B cell (primary cell): Measurements from ENCODE around the gene PAM16. TPM values are rescaled to one million over a fixed set of nuclear protein-coding genes. Genes with fewer than 3 reads are reported as not detected.

Experiments
- ATAC-seq: fragments of 200-7000 bp; cut with Tn5 transposase; one replicate; pipeline ENCODE4 v1.10.0; 2021; ENCODE audit warnings: low read depth, mild to moderate bottlenecking, moderate number of reproducible peaks, moderate library complexity
- CTCF ChIA-PET: fragments of 350-600 bp; sonication (Branson Sonifier 250); formaldehyde crosslinking; loops from one replicate; lab custom pipeline; 2021; ENCODE audit warnings: antibody characterized with exemption, inconsistent platforms; lab: Charles Lee
- POLR2A ChIA-PET: fragments of 350-600 bp; sonication (Branson Sonifier 250); formaldehyde crosslinking; loops from one replicate; lab custom pipeline; 2021; ENCODE audit warnings: antibody characterized with exemption; lab: Charles Lee
- DNase-seq: peaks from one replicate; pipeline ENCODE4 v3.0.0; 2013
- H2AFZ ChIP-seq: 2 replicates; pipeline ENCODE4 v1.6.1; 2012; ENCODE audit warnings: mild to moderate bottlenecking, low read depth, low read length; ENCODE audit not compliant: insufficient read depth, poor library complexity, severe bottlenecking
- H3K27ac ChIP-seq, 2 donors: 1 replicate in 1 of 2; 2 replicates in 1 of 2; pipeline ENCODE4 v1.5.1; 2012 to 2013; ENCODE audit warnings: low read length in 2 of 2, mild to moderate bottlenecking in 2 of 2, moderate library complexity in 1 of 2
- H3K27me3 ChIP-seq, 4 experiments: fragments of 200-600 bp in 1 of 4; sonication (generic) in 1 of 4; replicated peaks in 1 of 4; 1 replicate in 2 of 4; 2 replicates in 2 of 4; pipeline versions ENCODE4 v1.6.1 to v1.7.0; 2013 to 2016; ENCODE audit warnings: low read length in 3 of 4, mild to moderate bottlenecking in 2 of 4, mixed read lengths in 1 of 4, moderate library complexity in 1 of 4; ENCODE audit not compliant: insufficient read depth in 4 of 4, control insufficient read depth in 3 of 4; ENCODE audit errors: control extremely low read depth in 1 of 4
- H3K36me3 ChIP-seq, 2 experiments: replicated peaks in 1 of 2; 1 replicate in 1 of 2; 2 replicates in 1 of 2; pipeline versions ENCODE4 v1.6.1 to v1.7.1; 2013; ENCODE audit warnings: low read length in 1 of 2; ENCODE audit not compliant: insufficient read depth in 2 of 2, control insufficient read depth in 1 of 2; ENCODE audit errors: control extremely low read depth in 1 of 2, extremely low read depth in 1 of 2
- H3K4me1 ChIP-seq, 2 donors: fragments of 200-600 bp in 1 of 2; sonication (generic) in 1 of 2; 1 replicate in 1 of 2; 2 replicates in 1 of 2; pipeline versions ENCODE4 v1.5.1 to v1.6.1; 2013 to 2017; ENCODE audit warnings: low read length in 2 of 2; ENCODE audit not compliant: control insufficient read depth in 2 of 2, insufficient read depth in 2 of 2
- H3K4me2 ChIP-seq: replicated peaks from 2 replicates; pipeline ENCODE3; 2012; ENCODE audit warnings: mild to moderate bottlenecking, low read depth, low read length; ENCODE audit not compliant: poor library complexity, severe bottlenecking
- H3K4me3 ChIP-seq, 5 experiments: fragments of 200-600 bp in 1 of 5; sonication (generic) in 1 of 5; 1 replicate in 3 of 5; 2 replicates in 2 of 5; pipeline versions ENCODE4 v1.5.1 to v1.7.0; 2011 to 2016; ENCODE audit warnings: low read length in 4 of 5, mild to moderate bottlenecking in 4 of 5, low read depth in 2 of 5, control low read depth in 1 of 5, moderate library complexity in 1 of 5; ENCODE audit not compliant: insufficient read depth in 1 of 5; ENCODE audit errors: control extremely low read depth in 1 of 5, extremely low read depth in 1 of 5
- H3K79me2 ChIP-seq: fragments of 200-600 bp; sonication (generic); one replicate; pipeline ENCODE4 v1.6.0; 2016; ENCODE audit warnings: low read length; ENCODE audit not compliant: control insufficient read depth, insufficient read depth
- H3K9ac ChIP-seq: fragments of 200-600 bp; sonication (generic); 2 replicates; pipeline ENCODE4 v1.6.1; 2017; ENCODE audit warnings: mild to moderate bottlenecking, low read length, moderate library complexity
- H3K9me3 ChIP-seq, 3 donors: one replicate each; pipeline versions ENCODE4 v1.6.1 to v1.7.1; 2013; ENCODE audit warnings: low read length in 2 of 3; ENCODE audit not compliant: control insufficient read depth in 2 of 3, insufficient read depth in 1 of 3; ENCODE audit errors: control extremely low read depth in 1 of 3
- H4K20me1 ChIP-seq: 2 replicates; pipeline ENCODE4 v1.6.0; 2012; ENCODE audit warnings: mild to moderate bottlenecking, low read length; ENCODE audit not compliant: insufficient read depth, control insufficient read depth, poor library complexity, severe bottlenecking
- H3K27ac Mint-ChIP-seq: one replicate; pipeline ENCODE4 v1.8.0; 2021; ENCODE audit warnings: mixed read lengths
- H3K27me3 Mint-ChIP-seq: one replicate; pipeline ENCODE4 v1.8.0; 2021; ENCODE audit warnings: mixed read lengths
- H3K4me1 Mint-ChIP-seq: one replicate; pipeline ENCODE4 v1.8.0; 2021; ENCODE audit warnings: mixed read lengths
- H3K4me3 Mint-ChIP-seq: one replicate; pipeline ENCODE4 v1.8.0; 2021; ENCODE audit warnings: mixed read lengths
- H3K9me3 Mint-ChIP-seq: one replicate; pipeline ENCODE4 v1.8.0; 2022; ENCODE audit warnings: mixed read lengths; ENCODE audit not compliant: insufficient read depth
- EZH2 ChIP-seq: IDR thresholded peaks from 2 replicates; pipeline ENCODE4 v1.6.1; 2012; ENCODE audit warnings: borderline replicate concordance, low read depth, mild to moderate bottlenecking, moderate library complexity, low read length; ENCODE audit not compliant: insufficient read depth, poor library complexity, severe bottlenecking
- WGBS: methylation state at CpG from one replicate; pipeline ENCODE4 v1.1.5; 2013; ENCODE audit warnings: missing lambda C conversion rate; ENCODE audit not compliant: insufficient coverage; 5-methylcytosine and 5-hydroxymethylcytosine counted together
- intact Hi-C: fragments of 100-400 bp; cut with micrococcal nuclease; formaldehyde crosslinking; loops from one replicate; pipeline ENCODE4 v1.10.0; 2022
- polyA plus RNA-seq: library from polyadenylated mRNA; depleted of rRNA; stranded (reverse); fragments of >200 nt; gene quantifications from 2 replicates; pipeline ENCODE4 v1.2.3, GENCODE V29; 2012
- total RNA-seq, 2 donors: library from RNA; stranded (reverse); fragments of 120-200 nt in 1 of 2; gene quantifications; 1 replicate in 1 of 2; 2 replicates in 1 of 2; pipeline versions ENCODE4 v1.2.3 to v1.2.4, GENCODE V29; 2013 to 2022
- TF ChIP-seq, protein P1 (sequence below): fragments of 200-600 bp; IDR thresholded peaks from one replicate; pipeline ENCODE4 v1.8.0; 2022; ENCODE audit warnings: antibody characterized with exemption, mild to moderate bottlenecking

PAM16 gene
- total and polyA plus RNA-seq, 2 donors (not counting 1 experiment from before 2014, with no cell fraction given) = 57.3 to 64.1 TPM

DNA sequence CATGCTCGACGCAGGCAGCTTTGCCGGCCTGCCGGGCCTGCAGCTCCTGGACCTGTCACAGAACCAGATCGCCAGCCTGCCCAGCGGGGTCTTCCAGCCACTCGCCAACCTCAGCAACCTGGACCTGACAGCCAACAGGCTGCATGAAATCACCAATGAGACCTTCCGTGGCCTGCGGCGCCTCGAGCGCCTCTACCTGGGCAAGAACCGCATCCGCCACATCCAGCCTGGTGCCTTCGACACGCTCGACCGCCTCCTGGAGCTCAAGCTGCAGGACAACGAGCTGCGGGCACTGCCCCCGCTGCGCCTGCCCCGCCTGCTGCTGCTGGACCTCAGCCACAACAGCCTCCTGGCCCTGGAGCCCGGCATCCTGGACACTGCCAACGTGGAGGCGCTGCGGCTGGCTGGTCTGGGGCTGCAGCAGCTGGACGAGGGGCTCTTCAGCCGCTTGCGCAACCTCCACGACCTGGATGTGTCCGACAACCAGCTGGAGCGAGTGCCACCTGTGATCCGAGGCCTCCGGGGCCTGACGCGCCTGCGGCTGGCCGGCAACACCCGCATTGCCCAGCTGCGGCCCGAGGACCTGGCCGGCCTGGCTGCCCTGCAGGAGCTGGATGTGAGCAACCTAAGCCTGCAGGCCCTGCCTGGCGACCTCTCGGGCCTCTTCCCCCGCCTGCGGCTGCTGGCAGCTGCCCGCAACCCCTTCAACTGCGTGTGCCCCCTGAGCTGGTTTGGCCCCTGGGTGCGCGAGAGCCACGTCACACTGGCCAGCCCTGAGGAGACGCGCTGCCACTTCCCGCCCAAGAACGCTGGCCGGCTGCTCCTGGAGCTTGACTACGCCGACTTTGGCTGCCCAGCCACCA, 30.2 kb upstream of the PAM16 start:
- Histone ChIP-seq H3K9me3 (no peaks in the 10 kb centered on the region), H3K36me3 (peaks cover 0 to 50% of the 10 kb centered on the region in 2 experiments), H2AFZ (no peak overlapping the region), H3K9ac (no peak overlapping the region), H3K4me2 (no peak overlapping the region), H4K20me1 (peaks cover 96% of the 10 kb centered on the region), H3K27me3 (no peaks in the 10 kb centered on the region), H3K4me1 (no peaks in the 10 kb centered on the region), H3K79me2 (peaks cover 31% of the 10 kb centered on the region), H3K27ac (no peak overlapping the region), H3K4me3 (no peak overlapping the region)
- TF ChIP-seq, protein P1, sequence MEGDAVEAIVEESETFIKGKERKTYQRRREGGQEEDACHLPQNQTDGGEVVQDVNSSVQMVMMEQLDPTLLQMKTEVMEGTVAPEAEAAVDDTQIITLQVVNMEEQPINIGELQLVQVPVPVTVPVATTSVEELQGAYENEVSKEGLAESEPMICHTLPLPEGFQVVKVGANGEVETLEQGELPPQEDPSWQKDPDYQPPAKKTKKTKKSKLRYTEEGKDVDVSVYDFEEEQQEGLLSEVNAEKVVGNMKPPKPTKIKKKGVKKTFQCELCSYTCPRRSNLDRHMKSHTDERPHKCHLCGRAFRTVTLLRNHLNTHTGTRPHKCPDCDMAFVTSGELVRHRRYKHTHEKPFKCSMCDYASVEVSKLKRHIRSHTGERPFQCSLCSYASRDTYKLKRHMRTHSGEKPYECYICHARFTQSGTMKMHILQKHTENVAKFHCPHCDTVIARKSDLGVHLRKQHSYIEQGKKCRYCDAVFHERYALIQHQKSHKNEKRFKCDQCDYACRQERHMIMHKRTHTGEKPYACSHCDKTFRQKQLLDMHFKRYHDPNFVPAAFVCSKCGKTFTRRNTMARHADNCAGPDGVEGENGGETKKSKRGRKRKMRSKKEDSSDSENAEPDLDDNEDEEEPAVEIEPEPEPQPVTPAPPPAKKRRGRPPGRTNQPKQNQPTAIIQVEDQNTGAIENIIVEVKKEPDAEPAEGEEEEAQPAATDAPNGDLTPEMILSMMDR = no peak
- no peak for TF ChIP-seq EZH2
- no peaks in the 10 kb centered on the region for H3K27me3 Mint-ChIP-seq
- whole genome bisulfite sequencing = 97% methylated on average over 59 of the region's 59 CpGs
- H3K27ac Mint-ChIP-seq = no peak overlapping the region
- H3K4me1 Mint-ChIP-seq = peaks cover 2% of the 10 kb centered on the region
- H3K9me3 Mint-ChIP-seq = no peaks in the 10 kb centered on the region
- intact Hi-C loops = no loop called here
- ChIA-PET POLR2A (no interaction called here), CTCF (interaction anchor here (1.0 kb wide), 1 partner anchor 16 kb away, joined by 3 read pairs; no protein-coding TSS in a partner anchor)
- ATAC-seq (no peak), DNase-seq (no peak)
- no peak overlapping the region for H3K4me3 Mint-ChIP-seq
